LNCAP (cell line): Measurements from ENCODE around the gene GBE1.

Experiments
- TF ChIP-seq, protein P1 (sequence below): fragments of 450-650 bp; IDR thresholded peaks from 2 replicates; pipeline ENCODE4 v1.5.1; 2017; ENCODE audit warnings: mild to moderate bottlenecking

GBE1 gene

DNA sequence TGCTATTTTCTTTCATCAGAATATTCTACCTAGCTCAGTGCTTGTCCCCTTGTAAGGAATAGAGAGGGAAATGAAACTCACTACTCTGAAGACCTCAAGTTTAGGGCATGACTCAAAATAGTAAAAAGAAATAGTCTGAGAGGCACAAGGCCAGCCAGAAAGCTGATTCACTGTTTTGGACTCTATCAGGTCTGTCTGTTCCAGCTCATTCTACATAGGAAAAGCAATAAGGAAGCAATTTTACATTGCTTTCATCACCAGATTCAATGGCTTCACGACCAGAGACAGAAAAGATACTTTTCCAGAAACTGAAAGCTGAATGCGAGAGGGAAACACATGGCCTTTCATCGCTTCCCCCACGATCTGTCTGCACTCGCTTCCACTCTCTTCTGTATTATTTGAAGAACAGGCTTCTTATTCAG lies 276.0 kb downstream of the GBE1 start:
- TF ChIP-seq, protein P1, sequence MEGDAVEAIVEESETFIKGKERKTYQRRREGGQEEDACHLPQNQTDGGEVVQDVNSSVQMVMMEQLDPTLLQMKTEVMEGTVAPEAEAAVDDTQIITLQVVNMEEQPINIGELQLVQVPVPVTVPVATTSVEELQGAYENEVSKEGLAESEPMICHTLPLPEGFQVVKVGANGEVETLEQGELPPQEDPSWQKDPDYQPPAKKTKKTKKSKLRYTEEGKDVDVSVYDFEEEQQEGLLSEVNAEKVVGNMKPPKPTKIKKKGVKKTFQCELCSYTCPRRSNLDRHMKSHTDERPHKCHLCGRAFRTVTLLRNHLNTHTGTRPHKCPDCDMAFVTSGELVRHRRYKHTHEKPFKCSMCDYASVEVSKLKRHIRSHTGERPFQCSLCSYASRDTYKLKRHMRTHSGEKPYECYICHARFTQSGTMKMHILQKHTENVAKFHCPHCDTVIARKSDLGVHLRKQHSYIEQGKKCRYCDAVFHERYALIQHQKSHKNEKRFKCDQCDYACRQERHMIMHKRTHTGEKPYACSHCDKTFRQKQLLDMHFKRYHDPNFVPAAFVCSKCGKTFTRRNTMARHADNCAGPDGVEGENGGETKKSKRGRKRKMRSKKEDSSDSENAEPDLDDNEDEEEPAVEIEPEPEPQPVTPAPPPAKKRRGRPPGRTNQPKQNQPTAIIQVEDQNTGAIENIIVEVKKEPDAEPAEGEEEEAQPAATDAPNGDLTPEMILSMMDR = no peak

- TF ChIP-seq, protein P1 = no peak
Measured at GRCh38 chr3:81484520-81484919, 276.9 kb downstream of the GBE1 start.

DNA sequence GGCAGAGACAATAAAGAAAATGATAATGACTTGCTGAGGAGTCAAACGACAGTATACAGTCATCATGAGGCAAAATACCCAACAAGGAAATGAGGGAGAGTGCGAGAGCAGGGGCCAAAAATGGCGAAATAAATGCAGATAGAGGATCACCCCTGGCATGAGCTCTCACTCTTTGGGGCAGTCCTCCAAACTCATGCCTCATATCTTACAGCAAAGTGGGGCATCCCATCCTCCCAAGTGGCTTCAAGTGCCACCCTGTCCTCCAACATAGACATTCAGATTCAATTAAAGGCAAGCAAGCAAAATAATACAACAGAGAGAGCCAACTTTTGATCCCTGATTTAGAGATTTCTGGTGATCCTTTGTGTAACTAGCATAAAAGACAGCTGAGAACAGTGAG lies 278.4 kb downstream of the GBE1 start:
- TF ChIP-seq, protein P1 = no peak

GRCh38 chr3:81477740-81478139 lies 283.7 kb downstream of the GBE1 start:
- TF ChIP-seq, protein P1 = no peak

GRCh38 chr3:81476692-81477091 lies 284.8 kb downstream of the GBE1 start:
- TF ChIP-seq, protein P1 = no peak

GRCh38 chr3:81472600-81473362 lies 288.7 kb downstream of the GBE1 start:
- TF ChIP-seq, protein P1 = no peak

- TF ChIP-seq, protein P1 = no peak
Measured at GRCh38 chr3:81470524-81471278, 290.7 kb downstream of the GBE1 start.
